SU-DHL-6 (cell line): ENCODE measurements around the gene ZNF292.

ENCODE experiments used
- EZH2phosphoT487 ChIP-seq: fragments of 200-600 bp; sonication (generic), shearing (Covaris generic); conservative IDR thresholded peaks from 2 replicates; pipeline ENCODE4 v1.6.1; 2018; ENCODE audit warnings: mild to moderate bottlenecking, antibody characterized with exemption, low read length, moderate library complexity, mixed read lengths
- TF ChIP-seq, protein P1 (sequence below): fragments of 200-600 bp; sonication (generic); IDR thresholded peaks from one replicate; pipeline ENCODE4 v1.5.1; 2017; ENCODE audit warnings: antibody characterized with exemption, mild to moderate bottlenecking, low read length, moderate library complexity; ENCODE audit not compliant: insufficient read depth, poor library complexity, severe bottlenecking

DNA sequence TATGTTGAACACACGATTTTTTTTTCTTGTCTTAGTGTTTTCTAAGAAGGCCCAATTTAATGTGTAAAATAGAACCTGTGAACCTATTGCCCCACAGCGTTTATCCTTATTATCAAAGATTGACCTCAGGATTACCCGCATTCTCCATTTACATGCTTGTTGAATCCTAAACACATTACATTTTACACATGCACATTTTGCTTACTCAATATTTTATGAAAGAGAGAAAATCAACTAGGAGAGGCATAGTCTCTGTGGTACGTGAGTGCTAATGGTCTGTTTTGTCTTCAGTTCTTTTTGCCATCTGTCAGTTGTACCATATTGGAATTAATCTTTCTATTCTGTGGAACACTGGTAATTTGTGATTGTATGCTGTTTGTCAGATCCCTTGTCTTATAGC lies 86.9 kb downstream of the ZNF292 start:
- TF ChIP-seq, protein P1, sequence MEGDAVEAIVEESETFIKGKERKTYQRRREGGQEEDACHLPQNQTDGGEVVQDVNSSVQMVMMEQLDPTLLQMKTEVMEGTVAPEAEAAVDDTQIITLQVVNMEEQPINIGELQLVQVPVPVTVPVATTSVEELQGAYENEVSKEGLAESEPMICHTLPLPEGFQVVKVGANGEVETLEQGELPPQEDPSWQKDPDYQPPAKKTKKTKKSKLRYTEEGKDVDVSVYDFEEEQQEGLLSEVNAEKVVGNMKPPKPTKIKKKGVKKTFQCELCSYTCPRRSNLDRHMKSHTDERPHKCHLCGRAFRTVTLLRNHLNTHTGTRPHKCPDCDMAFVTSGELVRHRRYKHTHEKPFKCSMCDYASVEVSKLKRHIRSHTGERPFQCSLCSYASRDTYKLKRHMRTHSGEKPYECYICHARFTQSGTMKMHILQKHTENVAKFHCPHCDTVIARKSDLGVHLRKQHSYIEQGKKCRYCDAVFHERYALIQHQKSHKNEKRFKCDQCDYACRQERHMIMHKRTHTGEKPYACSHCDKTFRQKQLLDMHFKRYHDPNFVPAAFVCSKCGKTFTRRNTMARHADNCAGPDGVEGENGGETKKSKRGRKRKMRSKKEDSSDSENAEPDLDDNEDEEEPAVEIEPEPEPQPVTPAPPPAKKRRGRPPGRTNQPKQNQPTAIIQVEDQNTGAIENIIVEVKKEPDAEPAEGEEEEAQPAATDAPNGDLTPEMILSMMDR = no peak
- no peak for TF ChIP-seq EZH2phosphoT487
